ENCODE data around the gene TRPV2. TPM values are rescaled to one million over a fixed set of nuclear protein-coding genes. Genes with fewer than 3 reads are reported as not detected.

The TRPV2 gene
- total and polyA plus RNA-seq, 10 of the 15 experiments (the other 5 are each of a cell fraction or from before 2014, with no cell fraction given): 8.9 to 94.4 (median 54.1) TPM

GRCh38 chr17:16484445-16485175 lies 69.2 kb downstream of the TRPV2 start:
- Histone ChIP-seq H3K9me3 (replicated peaks; ENCODE audit: control insufficient read depth, insufficient read depth, low read length) (no peaks in the 10 kb centered on the region), H3K4me3 (no peak overlapping the region), H4K20me1 (ENCODE audit: control insufficient read depth, insufficient read depth) (no peaks in the 10 kb centered on the region), H3K9ac (ENCODE audit: control insufficient read depth, insufficient read depth, low read length) (no peak overlapping the region), H3K4me2 (ENCODE audit: control insufficient read depth, insufficient read depth) (no peak overlapping the region), H3K27me3 (replicated peaks in 1 of 2; ENCODE audit: control insufficient read depth in 2 of 2, insufficient read depth in 2 of 2, low read length in 1 of 2) (peaks cover 0 to 3% of the 10 kb centered on the region in 2 experiments; a peak in 2 of 4 replicates), H3K27ac (ENCODE audit: control insufficient read depth, insufficient read depth) (no peak overlapping the region), H2AFZ (ENCODE audit: control insufficient read depth, low read depth, low read length) (no peak overlapping the region), H3K79me2 (ENCODE audit: control insufficient read depth, insufficient read depth, low read length) (no peaks in the 10 kb centered on the region), H3K36me3 (ENCODE audit: control insufficient read depth in 2 of 2, insufficient read depth in 2 of 2, low read length in 1 of 2) (no peaks in the 10 kb centered on the region), H3K4me1 (ENCODE audit: control insufficient read depth, insufficient read depth, low read length) (no peaks in the 10 kb centered on the region)
- FAIRE-seq (no peak), ATAC-seq (no peak), DNase-seq (ENCODE audit: low read depth, low spot score) (no peak)
- POLR2A ChIA-PET: no interaction called here
- SMC1A ChIA-PET (ENCODE audit: uncharacterized antibody, unreplicated experiment): no interaction called here
- CTCF ChIA-PET: no interaction called here
- RAD21 ChIA-PET (ENCODE audit: unreplicated experiment): no interaction called here
- BruUV-seq (replicated peaks): no TSS peak
- intact Hi-C loops (cut with micrococcal nuclease; ENCODE audit: unreplicated experiment): no loop called here
- in situ Hi-C loops (cut with MboI): no loop called here
- WGBS (ENCODE audit: insufficient coverage, insufficient replicate concordance, low lambda C conversion rate, missing lambda C conversion rate): 49% methylated on average over 19 of the region's 19 CpGs
- TF ChIP-seq ZNF24 (IDR thresholded peaks at IDR 0.05): no peak
- TF ChIP-seq TAF1 (IDR thresholded peaks at IDR 0.05; ENCODE audit: borderline replicate concordance, low read depth, low read length): no peak
- TF ChIP-seq, protein P1, sequence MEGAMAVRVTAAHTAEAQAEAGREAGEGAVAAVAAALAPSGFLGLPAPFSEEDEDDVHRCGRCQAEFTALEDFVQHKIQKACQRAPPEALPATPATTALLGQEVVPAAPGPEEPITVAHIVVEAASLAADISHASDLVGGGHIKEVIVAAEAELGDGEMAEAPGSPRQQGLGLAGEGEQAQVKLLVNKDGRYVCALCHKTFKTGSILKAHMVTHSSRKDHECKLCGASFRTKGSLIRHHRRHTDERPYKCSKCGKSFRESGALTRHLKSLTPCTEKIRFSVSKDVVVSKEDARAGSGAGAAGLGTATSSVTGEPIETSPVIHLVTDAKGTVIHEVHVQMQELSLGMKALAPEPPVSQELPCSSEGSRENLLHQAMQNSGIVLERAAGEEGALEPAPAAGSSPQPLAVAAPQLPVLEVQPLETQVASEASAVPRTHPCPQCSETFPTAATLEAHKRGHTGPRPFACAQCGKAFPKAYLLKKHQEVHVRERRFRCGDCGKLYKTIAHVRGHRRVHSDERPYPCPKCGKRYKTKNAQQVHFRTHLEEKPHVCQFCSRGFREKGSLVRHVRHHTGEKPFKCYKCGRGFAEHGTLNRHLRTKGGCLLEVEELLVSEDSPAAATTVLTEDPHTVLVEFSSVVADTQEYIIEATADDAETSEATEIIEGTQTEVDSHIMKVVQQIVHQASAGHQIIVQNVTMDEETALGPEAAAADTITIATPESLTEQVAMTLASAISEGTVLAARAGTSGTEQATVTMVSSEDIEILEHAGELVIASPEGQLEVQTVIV (IDR thresholded peaks at IDR 0.05; ENCODE audit: borderline replicate concordance, partially characterized antibody): no peak
- TF ChIP-seq NFYA (IDR thresholded peaks at IDR 0.05; ENCODE audit: borderline replicate concordance, low read depth, low read length): no peak
- no peak for TF ChIP-seq STAT1 (conservative IDR thresholded peaks at IDR 0.05)
- TF ChIP-seq, protein P2, sequence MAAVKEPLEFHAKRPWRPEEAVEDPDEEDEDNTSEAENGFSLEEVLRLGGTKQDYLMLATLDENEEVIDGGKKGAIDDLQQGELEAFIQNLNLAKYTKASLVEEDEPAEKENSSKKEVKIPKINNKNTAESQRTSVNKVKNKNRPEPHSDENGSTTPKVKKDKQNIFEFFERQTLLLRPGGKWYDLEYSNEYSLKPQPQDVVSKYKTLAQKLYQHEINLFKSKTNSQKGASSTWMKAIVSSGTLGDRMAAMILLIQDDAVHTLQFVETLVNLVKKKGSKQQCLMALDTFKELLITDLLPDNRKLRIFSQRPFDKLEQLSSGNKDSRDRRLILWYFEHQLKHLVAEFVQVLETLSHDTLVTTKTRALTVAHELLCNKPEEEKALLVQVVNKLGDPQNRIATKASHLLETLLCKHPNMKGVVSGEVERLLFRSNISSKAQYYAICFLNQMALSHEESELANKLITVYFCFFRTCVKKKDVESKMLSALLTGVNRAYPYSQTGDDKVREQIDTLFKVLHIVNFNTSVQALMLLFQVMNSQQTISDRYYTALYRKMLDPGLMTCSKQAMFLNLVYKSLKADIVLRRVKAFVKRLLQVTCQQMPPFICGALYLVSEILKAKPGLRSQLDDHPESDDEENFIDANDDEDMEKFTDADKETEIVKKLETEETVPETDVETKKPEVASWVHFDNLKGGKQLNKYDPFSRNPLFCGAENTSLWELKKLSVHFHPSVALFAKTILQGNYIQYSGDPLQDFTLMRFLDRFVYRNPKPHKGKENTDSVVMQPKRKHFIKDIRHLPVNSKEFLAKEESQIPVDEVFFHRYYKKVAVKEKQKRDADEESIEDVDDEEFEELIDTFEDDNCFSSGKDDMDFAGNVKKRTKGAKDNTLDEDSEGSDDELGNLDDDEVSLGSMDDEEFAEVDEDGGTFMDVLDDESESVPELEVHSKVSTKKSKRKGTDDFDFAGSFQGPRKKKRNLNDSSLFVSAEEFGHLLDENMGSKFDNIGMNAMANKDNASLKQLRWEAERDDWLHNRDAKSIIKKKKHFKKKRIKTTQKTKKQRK (IDR thresholded peaks at IDR 0.05; ENCODE audit: low read depth, low read length): no peak
- no peak for TF ChIP-seq RBBP5 (conservative IDR thresholded peaks at IDR 0.05)
- TF ChIP-seq EZH2 (IDR thresholded peaks at IDR 0.05; ENCODE audit: borderline replicate concordance, control insufficient read depth, low read depth, low read length): no peak
- no peak for TF ChIP-seq IKZF1 (conservative IDR thresholded peaks at IDR 0.05)
- TF ChIP-seq MTA3 (IDR thresholded peaks at IDR 0.05; ENCODE audit: borderline replicate concordance, low read length): no peak
- no peak for TF ChIP-seq ATF7 (IDR thresholded peaks at IDR 0.05; ENCODE audit: low read depth)
- TF ChIP-seq, protein P3, sequence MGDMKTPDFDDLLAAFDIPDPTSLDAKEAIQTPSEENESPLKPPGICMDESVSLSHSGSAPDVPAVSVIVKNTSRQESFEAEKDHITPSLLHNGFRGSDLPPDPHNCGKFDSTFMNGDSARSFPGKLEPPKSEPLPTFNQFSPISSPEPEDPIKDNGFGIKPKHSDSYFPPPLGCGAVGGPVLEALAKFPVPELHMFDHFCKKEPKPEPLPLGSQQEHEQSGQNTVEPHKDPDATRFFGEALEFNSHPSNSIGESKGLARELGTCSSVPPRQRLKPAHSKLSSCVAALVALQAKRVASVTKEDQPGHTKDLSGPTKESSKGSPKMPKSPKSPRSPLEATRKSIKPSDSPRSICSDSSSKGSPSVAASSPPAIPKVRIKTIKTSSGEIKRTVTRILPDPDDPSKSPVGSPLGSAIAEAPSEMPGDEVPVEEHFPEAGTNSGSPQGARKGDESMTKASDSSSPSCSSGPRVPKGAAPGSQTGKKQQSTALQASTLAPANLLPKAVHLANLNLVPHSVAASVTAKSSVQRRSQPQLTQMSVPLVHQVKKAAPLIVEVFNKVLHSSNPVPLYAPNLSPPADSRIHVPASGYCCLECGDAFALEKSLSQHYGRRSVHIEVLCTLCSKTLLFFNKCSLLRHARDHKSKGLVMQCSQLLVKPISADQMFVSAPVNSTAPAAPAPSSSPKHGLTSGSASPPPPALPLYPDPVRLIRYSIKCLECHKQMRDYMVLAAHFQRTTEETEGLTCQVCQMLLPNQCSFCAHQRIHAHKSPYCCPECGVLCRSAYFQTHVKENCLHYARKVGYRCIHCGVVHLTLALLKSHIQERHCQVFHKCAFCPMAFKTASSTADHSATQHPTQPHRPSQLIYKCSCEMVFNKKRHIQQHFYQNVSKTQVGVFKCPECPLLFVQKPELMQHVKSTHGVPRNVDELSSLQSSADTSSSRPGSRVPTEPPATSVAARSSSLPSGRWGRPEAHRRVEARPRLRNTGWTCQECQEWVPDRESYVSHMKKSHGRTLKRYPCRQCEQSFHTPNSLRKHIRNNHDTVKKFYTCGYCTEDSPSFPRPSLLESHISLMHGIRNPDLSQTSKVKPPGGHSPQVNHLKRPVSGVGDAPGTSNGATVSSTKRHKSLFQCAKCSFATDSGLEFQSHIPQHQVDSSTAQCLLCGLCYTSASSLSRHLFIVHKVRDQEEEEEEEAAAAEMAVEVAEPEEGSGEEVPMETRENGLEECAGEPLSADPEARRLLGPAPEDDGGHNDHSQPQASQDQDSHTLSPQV (IDR thresholded peaks at IDR 0.05): no peak
- TF ChIP-seq MEF2A (IDR thresholded peaks at IDR 0.05; ENCODE audit: insufficient read depth, low read depth, low read length): no peak

Measured in GM12878 (cell line).